GM19035 (cell line): ENCODE measurements around the gene ARPC1A.
"Not testable (repeated sequence)": the region's sequence is repeated elsewhere in the genome, so short reads cannot be mapped to it uniquely, and the experiment has no call there.

Source experiments
- ATAC-seq: cut with Tn5 transposase; IDR thresholded peaks from one replicate; pipeline ENCODE4 v1.9.1; 2021; ENCODE audit not compliant: unreplicated experiment

The ARPC1A gene

GRCh38 chr7:99386584-99387238 lies 61.0 kb downstream of the ARPC1A start:
- ATAC-seq = no peak

- not testable (repeated sequence) for ATAC-seq
Measured at GRCh38 chr7:99387239-99387635, 61.5 kb downstream of the ARPC1A start.

- no peak for ATAC-seq
Measured at GRCh38 chr7:99387912-99388311, 62.2 kb downstream of the ARPC1A start.

- ATAC-seq = no peak
Measured at GRCh38 chr7:99389772-99390171, 64.1 kb downstream of the ARPC1A start.

- no peak for ATAC-seq
Measured at GRCh38 chr7:99390941-99391602, 65.4 kb downstream of the ARPC1A start.

GRCh38 chr7:99392046-99392445 lies 66.3 kb downstream of the ARPC1A start:
- no peak for ATAC-seq

GRCh38 chr7:99392659-99393354 lies 67.1 kb downstream of the ARPC1A start:
- ATAC-seq = no peak

GRCh38 chr7:99393355-99394187 lies 67.9 kb downstream of the ARPC1A start:
- no peak for ATAC-seq

GRCh38 chr7:99394188-99394502 lies 68.4 kb downstream of the ARPC1A start:
- no peak for ATAC-seq

- no peak for ATAC-seq
Measured at GRCh38 chr7:99395616-99396327, 70.1 kb downstream of the ARPC1A start.

- ATAC-seq = no peak
Measured at GRCh38 chr7:99396418-99397296, 71.0 kb downstream of the ARPC1A start.

- ATAC-seq = no peak
Measured at GRCh38 chr7:99397297-99397983, 71.7 kb downstream of the ARPC1A start.

GRCh38 chr7:99398891-99399445 lies 73.3 kb downstream of the ARPC1A start:
- no peak for ATAC-seq

- ATAC-seq = no peak
Measured at GRCh38 chr7:99399597-99399996, 73.9 kb downstream of the ARPC1A start.

- no peak for ATAC-seq
Measured at GRCh38 chr7:99402854-99403253, 77.2 kb downstream of the ARPC1A start.

GRCh38 chr7:99403764-99404163 lies 78.1 kb downstream of the ARPC1A start:
- ATAC-seq = no peak

GRCh38 chr7:99404235-99404976 lies 78.7 kb downstream of the ARPC1A start:
- ATAC-seq = no peak

- ATAC-seq = no peak
Measured at GRCh38 chr7:99404977-99405320, 79.3 kb downstream of the ARPC1A start.
